Activated CD4-positive, alpha-beta T cell treated with anti-CD3 and anti-CD28 coated beads for 36 hours (primary cell): Measurements from ENCODE around the gene RRAD. TPM values are rescaled to one million over a fixed set of nuclear protein-coding genes. Genes with fewer than 3 reads are reported as not detected.

Source experiments
- ATAC-seq: fragments of 200-7000 bp; cut with Tn5 transposase; one replicate; pipeline ENCODE4 v1.10.0; 2021; ENCODE audit warnings: mild to moderate bottlenecking, moderate library complexity
- CTCF ChIA-PET: fragments of 350-600 bp; sonication (Branson Sonifier 250); formaldehyde crosslinking; loops from one replicate; lab custom pipeline; 2021; ENCODE audit warnings: antibody characterized with exemption; lab: Charles Lee
- POLR2A ChIA-PET: fragments of 350-600 bp; sonication (Branson Sonifier 250); formaldehyde crosslinking; loops from one replicate; lab custom pipeline; 2021; ENCODE audit warnings: antibody characterized with exemption, inconsistent platforms; lab: Charles Lee
- DNase-seq: peaks from one replicate; pipeline ENCODE4 v3.0.0-alpha.2; 2020
- H3K27ac Mint-ChIP-seq: one replicate; pipeline ENCODE4 v1.8.0; 2021; ENCODE audit warnings: mixed read lengths
- H3K27me3 Mint-ChIP-seq: one replicate; pipeline ENCODE4 v1.8.0; 2021; ENCODE audit warnings: mixed read lengths
- H3K36me3 Mint-ChIP-seq: one replicate; pipeline ENCODE4 v1.8.0; 2021; ENCODE audit warnings: low read depth, mixed read lengths
- H3K4me1 Mint-ChIP-seq: one replicate; pipeline ENCODE4 v1.8.0; 2021; ENCODE audit warnings: mixed read lengths
- H3K4me3 Mint-ChIP-seq: one replicate; pipeline ENCODE4 v1.8.0; 2021; ENCODE audit warnings: mild to moderate bottlenecking, moderate library complexity, mixed read lengths
- H3K9me3 Mint-ChIP-seq: one replicate; pipeline ENCODE4 v1.8.0; 2021; ENCODE audit warnings: low read depth, mixed read lengths
- intact Hi-C, 2 experiments: fragments of 100-400 bp; cut with DNase I in 1 of 2; cut with micrococcal nuclease in 1 of 2; formaldehyde crosslinking; loops; one replicate each; pipeline versions ENCODE4 v1.14.2 to v1.15.1; 2022 to 2024; cut with DNase I, micrococcal nuclease
- total RNA-seq, 2 experiments: library from RNA; stranded (reverse); gene quantifications; one replicate each; pipeline ENCODE4 v1.2.3, GENCODE V29; 2021

RRAD gene
- total RNA-seq, 2 experiments from 2014 or later = 0.19 to 0.55 TPM

- no peak for DNase-seq
- Mint-ChIP-seq H3K27ac (no peak overlapping the region), H3K36me3 (no peaks in the 10 kb centered on the region), H3K4me3 (no peak overlapping the region), H3K27me3 (peaks cover 33% of the 10 kb centered on the region), H3K9me3 (no peaks in the 10 kb centered on the region), H3K4me1 (peaks cover 7% of the 10 kb centered on the region)
- no peak for ATAC-seq
- intact Hi-C loops = loop anchor here in 1 of 2 experiments (2.0 kb wide), 1 partner anchor 29 kb away; no protein-coding TSS in a partner anchor
- CTCF ChIA-PET = interaction anchor here (0.6 to 1.1 kb wide), 3 partner anchors 12 to 56 kb away, joined by 3 read pairs; no protein-coding TSS in a partner anchor
- POLR2A ChIA-PET = no interaction called here
Observed at GRCh38 chr16:66923866-66924265, 1.5 kb downstream of the RRAD start.

GRCh38 chr16:66923247-66923731 lies 2.0 kb downstream of the RRAD start:
- Mint-ChIP-seq H3K27me3 (peaks cover 33% of the 10 kb centered on the region), H3K9me3 (no peaks in the 10 kb centered on the region), H3K4me1 (peaks cover 7% of the 10 kb centered on the region), H3K27ac (no peak overlapping the region), H3K4me3 (no peak overlapping the region), H3K36me3 (no peaks in the 10 kb centered on the region)
- CTCF ChIA-PET = interaction anchor here (0.6 to 1.2 kb wide), 5 partner anchors 12 to 55 kb away, joined by 3 read pairs; no protein-coding TSS in a partner anchor
- ATAC-seq (no peak), DNase-seq (no peak)
- intact Hi-C loops = no loop called here
- POLR2A ChIA-PET = no interaction called here

- no peak for DNase-seq
- peaks cover 7% of the 10 kb centered on the region for H3K4me1 Mint-ChIP-seq
- no peak for ATAC-seq
- no peak overlapping the region for H3K27ac Mint-ChIP-seq
- ChIA-PET POLR2A (interaction anchor here (0.6 kb wide), 1 partner anchor 180 kb away, joined by 3 read pairs; no protein-coding TSS in a partner anchor), CTCF (interaction anchor here (0.7 to 2.0 kb wide), 3 partner anchors 10 to 42 kb away, joined by 3 to 5 read pairs (median 3); no protein-coding TSS in a partner anchor)
- intact Hi-C loops = no loop called here
- peaks cover 33% of the 10 kb centered on the region for H3K27me3 Mint-ChIP-seq
- H3K9me3 Mint-ChIP-seq = no peaks in the 10 kb centered on the region
- H3K36me3 Mint-ChIP-seq = no peaks in the 10 kb centered on the region
- no peak overlapping the region for H3K4me3 Mint-ChIP-seq
Observed at GRCh38 chr16:66921729-66922450, 3.4 kb downstream of the RRAD start.

GRCh38 chr16:66920924-66921680 lies 4.2 kb downstream of the RRAD start:
- CTCF ChIA-PET = interaction anchor here (0.7 to 2.0 kb wide), 3 partner anchors 11 to 43 kb away, joined by 3 to 5 read pairs (median 3); no protein-coding TSS in a partner anchor

GRCh38 chr16:66920299-66920590 lies 5.1 kb downstream of the RRAD start:
- Mint-ChIP-seq H3K27me3 (peaks cover 24% of the 10 kb centered on the region), H3K4me3 (no peak overlapping the region), H3K4me1 (peaks cover 1% of the 10 kb centered on the region), H3K9me3 (no peaks in the 10 kb centered on the region), H3K27ac (no peak overlapping the region), H3K36me3 (no peaks in the 10 kb centered on the region)
- POLR2A ChIA-PET = no interaction called here
- ATAC-seq = no peak
- CTCF ChIA-PET = interaction anchor here (1.3 to 2.0 kb wide), 3 partner anchors 11 to 13 kb away, joined by 3 to 6 read pairs (median 5); no protein-coding TSS in a partner anchor
- intact Hi-C loops = no loop called here
- no peak for DNase-seq

More at GRCh38 chr16:66920924-66921680, 4.2 kb downstream of the RRAD start:
- peaks cover 32% of the 10 kb centered on the region for H3K27me3 Mint-ChIP-seq
- intact Hi-C loops = no loop called here
- H3K27ac Mint-ChIP-seq = no peak overlapping the region
- POLR2A ChIA-PET = interaction anchor here (0.6 kb wide), 1 partner anchor 179 kb away, joined by 3 read pairs; no protein-coding TSS in a partner anchor
- ATAC-seq = no peak
- H3K4me1 Mint-ChIP-seq = peaks cover 7% of the 10 kb centered on the region
- no peaks in the 10 kb centered on the region for H3K36me3 Mint-ChIP-seq
- H3K9me3 Mint-ChIP-seq = no peaks in the 10 kb centered on the region
- DNase-seq = no peak
- no peak overlapping the region for H3K4me3 Mint-ChIP-seq

GRCh38 chr16:66919569-66920298 lies 5.6 kb downstream of the RRAD start:
- no peak for ATAC-seq
- H3K4me1 Mint-ChIP-seq = no peaks in the 10 kb centered on the region
- intact Hi-C loops = no loop called here
- DNase-seq = no peak
- ChIA-PET CTCF (interaction anchor here (0.6 to 1.4 kb wide), 4 partner anchors 12 to 271 kb away, joined by 3 to 6 read pairs (median 4); no protein-coding TSS in a partner anchor), POLR2A (no interaction called here)
- H3K4me3 Mint-ChIP-seq = no peak overlapping the region
- H3K27me3 Mint-ChIP-seq = peaks cover 23% of the 10 kb centered on the region
- no peaks in the 10 kb centered on the region for H3K9me3 Mint-ChIP-seq
- no peaks in the 10 kb centered on the region for H3K36me3 Mint-ChIP-seq
- no peak overlapping the region for H3K27ac Mint-ChIP-seq

GRCh38 chr16:66918803-66919568 lies 6.3 kb downstream of the RRAD start, which contains the start of gene CDH16:
Gene CDH16, minus strand, starts transcription at chr16:66918885. Its CDS starts 820 bp downstream, at chr16:66918065.
- Mint-ChIP-seq H3K27me3 (peaks cover 19% of the 10 kb centered on the region), H3K4me3 (no peak within 1 kb of the TSS), H3K36me3 (no peaks in the 10 kb centered on the region), H3K27ac (no peak within 1 kb of the TSS), H3K9me3 (no peaks in the 10 kb centered on the region), H3K4me1 (no peaks in the 10 kb centered on the region)
- no peak for ATAC-seq
- CTCF ChIA-PET = interaction anchor here (0.5 to 1.4 kb wide), 6 partner anchors 11 to 402 kb away, joined by 3 to 6 read pairs (median 4); no protein-coding TSS in a partner anchor
- intact Hi-C loops = no loop called here
- DNase-seq = no peak
- POLR2A ChIA-PET = interaction anchor here (1.1 kb wide), 1 partner anchor 15 kb away, joined by 3 read pairs; no protein-coding TSS in a partner anchor

GRCh38 chr16:66918355-66918754 lies 7.0 kb downstream of the RRAD start:
- Mint-ChIP-seq H3K9me3 (no peaks in the 10 kb centered on the region), H3K4me3 (no peak overlapping the region), H3K36me3 (no peaks in the 10 kb centered on the region), H3K4me1 (no peaks in the 10 kb centered on the region), H3K27me3 (peaks cover 13% of the 10 kb centered on the region), H3K27ac (no peak overlapping the region)
- ATAC-seq = no peak
- intact Hi-C loops = no loop called here
- DNase-seq = no peak
- CTCF ChIA-PET = interaction anchor here (0.5 to 1.4 kb wide), 5 partner anchors 7 to 403 kb away, joined by 3 to 4 read pairs (median 4); partner anchors contain the start of gene RRAD
- POLR2A ChIA-PET = interaction anchor here (1.1 kb wide), 1 partner anchor 15 kb away, joined by 3 read pairs; no protein-coding TSS in a partner anchor

GRCh38 chr16:66917741-66918140 lies 7.6 kb downstream of the RRAD start:
- Mint-ChIP-seq H3K27me3 (peaks cover 8% of the 10 kb centered on the region), H3K4me3 (no peak overlapping the region), H3K36me3 (no peaks in the 10 kb centered on the region), H3K9me3 (no peaks in the 10 kb centered on the region), H3K4me1 (no peaks in the 10 kb centered on the region), H3K27ac (no peak overlapping the region)
- DNase-seq (no peak), ATAC-seq (no peak)
- CTCF ChIA-PET = interaction anchor here (0.6 to 1.4 kb wide), 4 partner anchors 8 to 100 kb away, joined by 3 to 4 read pairs (median 4); partner anchors contain the start of gene RRAD
- intact Hi-C loops = no loop called here
- POLR2A ChIA-PET = interaction anchor here (0.6 to 1.1 kb wide), 2 partner anchors 16 to 234 kb away, joined by 3 read pairs; no protein-coding TSS in a partner anchor

- peaks cover 8% of the 10 kb centered on the region for H3K27me3 Mint-ChIP-seq
- no peak overlapping the region for H3K27ac Mint-ChIP-seq
- H3K4me1 Mint-ChIP-seq = no peaks in the 10 kb centered on the region
- ChIA-PET POLR2A (no interaction called here), CTCF (interaction anchor here (1.0 kb wide), 1 partner anchor 21 kb away, joined by 3 read pairs; no protein-coding TSS in a partner anchor)
- H3K4me3 Mint-ChIP-seq = no peak overlapping the region
- no peaks in the 10 kb centered on the region for H3K36me3 Mint-ChIP-seq
- ATAC-seq = no peak
- DNase-seq = no peak
- intact Hi-C loops = no loop called here
- H3K9me3 Mint-ChIP-seq = no peaks in the 10 kb centered on the region
Observed at GRCh38 chr16:66916518-66916917, 8.8 kb downstream of the RRAD start.
